ENCODE measurements around the gene DMRTB1.

- TF ChIP-seq, protein P1, sequence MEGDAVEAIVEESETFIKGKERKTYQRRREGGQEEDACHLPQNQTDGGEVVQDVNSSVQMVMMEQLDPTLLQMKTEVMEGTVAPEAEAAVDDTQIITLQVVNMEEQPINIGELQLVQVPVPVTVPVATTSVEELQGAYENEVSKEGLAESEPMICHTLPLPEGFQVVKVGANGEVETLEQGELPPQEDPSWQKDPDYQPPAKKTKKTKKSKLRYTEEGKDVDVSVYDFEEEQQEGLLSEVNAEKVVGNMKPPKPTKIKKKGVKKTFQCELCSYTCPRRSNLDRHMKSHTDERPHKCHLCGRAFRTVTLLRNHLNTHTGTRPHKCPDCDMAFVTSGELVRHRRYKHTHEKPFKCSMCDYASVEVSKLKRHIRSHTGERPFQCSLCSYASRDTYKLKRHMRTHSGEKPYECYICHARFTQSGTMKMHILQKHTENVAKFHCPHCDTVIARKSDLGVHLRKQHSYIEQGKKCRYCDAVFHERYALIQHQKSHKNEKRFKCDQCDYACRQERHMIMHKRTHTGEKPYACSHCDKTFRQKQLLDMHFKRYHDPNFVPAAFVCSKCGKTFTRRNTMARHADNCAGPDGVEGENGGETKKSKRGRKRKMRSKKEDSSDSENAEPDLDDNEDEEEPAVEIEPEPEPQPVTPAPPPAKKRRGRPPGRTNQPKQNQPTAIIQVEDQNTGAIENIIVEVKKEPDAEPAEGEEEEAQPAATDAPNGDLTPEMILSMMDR (IDR thresholded peaks at IDR 0.05; ENCODE audit: low read depth, low read length) = no peak
- no peak for TF ChIP-seq EZH2phosphoT487 (IDR thresholded peaks at IDR 0.05; ENCODE audit: low read depth)
These were observed 24.0 kb upstream of the DMRTB1 start for GRCh38 chr1:53435151-53435550.
